Daoy (cell line): ENCODE data around the gene RANBP9. TPM values are rescaled to one million over a fixed set of nuclear protein-coding genes. Genes with fewer than 3 reads are reported as not detected.

Experiments used
- total RNA-seq: library from RNA; depleted of rRNA; stranded (reverse); fragments of >200 nt; shearing (Covaris generic); gene quantifications from 2 replicates; pipeline ENCODE4 v1.2.3, GENCODE V29; 2014; rRNA removed

Gene RANBP9
- total RNA-seq, 1 experiment from 2014 or later = 23.4 TPM

Other genes with a start within 250 kb of the RANBP9 start
- gene GFOD1, start 224.2 kb downstream of the RANBP9 start, total RNA-seq = 4.5 and 6.3 TPM in 2 replicates
- gene SIRT5, start 137.2 kb downstream of the RANBP9 start, total RNA-seq = 12.1 and 12.6 TPM in 2 replicates
- 356 and 382 TPM in 2 replicates for gene NOL7, start 96.5 kb downstream of the RANBP9 start, total RNA-seq
- 33.0 and 71.1 TPM in 2 replicates for gene MCUR1, start 102.7 kb upstream of the RANBP9 start, total RNA-seq
- 4.7 and 8.7 TPM in 2 replicates for gene RNF182, start 213.1 kb upstream of the RANBP9 start, total RNA-seq